K562 (cell line): ENCODE measurements around the gene B9D2. TPM values are rescaled to one million over a fixed set of nuclear protein-coding genes. Genes with fewer than 3 reads are reported as not detected.
A peak's percentile ranks its signal among the peaks of the same experiment; 100 is the strongest.

Experiments
- E2F4 ChIP-seq: sonication (generic); formaldehyde crosslinking; IDR thresholded peaks from 2 replicates; pipeline ENCODE4 v1.8.0; 2022; ENCODE audit warnings: mild to moderate bottlenecking, low read depth, missing genetic modification reagents
- GATAD2B ChIP-seq: fragments of 450-650 bp; IDR thresholded peaks from 2 replicates; pipeline ENCODE4 v1.6.1; 2017; ENCODE audit warnings: mild to moderate bottlenecking, borderline replicate concordance
- KHSRP ChIP-seq: fragments of 450-650 bp; IDR thresholded peaks from 2 replicates; pipeline ENCODE4 v1.6.1; 2017
- RREB1 ChIP-seq: fragments of 250-450 bp; sonication (Bioruptor Pico); IDR thresholded peaks from 2 replicates; pipeline ENCODE4 v1.4.0; 2020
- SFPQ ChIP-seq: fragments of 200-400 bp; formaldehyde crosslinking; IDR thresholded peaks from 2 replicates; pipeline ENCODE4 v1.6.1; 2017; ENCODE audit warnings: mild to moderate bottlenecking, low read depth, low read length, moderate library complexity
- ZBTB40 ChIP-seq, 2 experiments: fragments of 450-650 bp in 1 of 2; sonication (generic) in 1 of 2; formaldehyde crosslinking in 1 of 2; IDR thresholded peaks; 2 replicates each; pipeline versions ENCODE4 v1.7.1 to v1.9.0; 2016 to 2022; ENCODE audit warnings: inconsistent platforms in 1 of 2, mild to moderate bottlenecking in 1 of 2, missing genetic modification reagents in 1 of 2
- polyA plus RNA-seq, 8 experiments: library from polyadenylated mRNA; depleted of rRNA in 4 of 8; stranded (reverse) in 5 of 8; unstranded in 3 of 8; fragments of >200 nt; fragmentation: Nextera tagmentation in 2 of 8; fragmentation: Illumina TruSeq in 1 of 8; extraction: Ambion mirVana in 2 of 8; extraction: Trizol in 1 of 8; gene quantifications; 2 replicates each; pipeline versions ENCODE4 v1.2.1 to v1.2.3, GENCODE V29; 2011 to 2014; ENCODE audit warnings: inconsistent platforms in 1 of 8, missing spikeins in 1 of 8
- total RNA-seq, 7 experiments: library from RNA; depleted of rRNA in 6 of 7; stranded (reverse); fragments of >200 nt in 6 of 7; fragmentation: Illumina TruSeq in 2 of 7; extraction: Trizol in 2 of 7; gene quantifications; 2 replicates each; pipeline versions ENCODE4 v1.2.1 to v1.2.3, GENCODE V29; 2011 to 2021; ENCODE audit warnings: low replicate concordance in 1 of 7

The B9D2 gene
- total and polyA plus RNA-seq, 9 of the 15 experiments (the other 6 are each of a cell fraction or from before 2014, with no cell fraction given), result 0.83 to 6.9 (median 2.8) TPM

- TF ChIP-seq E2F4 (CRISPR knock-in tag) (no peak), RREB1 (CRISPR knock-in tag) (peak; percentile 41; the same call in 1 of the 2 replicates), KHSRP (no peak), ZBTB40 (IDR thresholded peaks at IDR 0.05) (peak; percentile 75), ZBTB40 (CRISPR knock-in tag; IDR thresholded peaks at IDR 0.05) (no peak), GATAD2B (no peak), SFPQ (no peak)
Observed at GRCh38 chr19:41363753-41364523, at the start of gene B9D2 (continued).
